ES-I3 (cell line): Measurements from ENCODE around the gene CAPN12.
"Not testable (repeated sequence)": the region's sequence is repeated elsewhere in the genome, so short reads cannot be mapped to it uniquely, and the experiment has no call there.

Source experiments
- H3K36me3 ChIP-seq: 2 replicates; pipeline ENCODE4 v1.6.1; 2013; ENCODE audit warnings: mild to moderate bottlenecking, low read length, control low read depth, moderate library complexity; ENCODE audit not compliant: insufficient read depth
- H3K4me1 ChIP-seq: 2 replicates; pipeline ENCODE4 v1.6.1; 2013; ENCODE audit warnings: mild to moderate bottlenecking, control low read depth, low read length; ENCODE audit not compliant: insufficient read depth
- H3K9ac ChIP-seq: 2 replicates; pipeline ENCODE4 v1.6.1; 2013; ENCODE audit warnings: low read depth, mild to moderate bottlenecking, low read length, moderate library complexity
- H3K9me3 ChIP-seq: 2 replicates; pipeline ENCODE4 v1.6.1; 2013; ENCODE audit warnings: mild to moderate bottlenecking, low read length, moderate library complexity; ENCODE audit not compliant: control insufficient read depth, insufficient read depth

Gene CAPN12

GRCh38 chr19:38780443-38780842 lies 36.2 kb upstream of the CAPN12 start:
- Histone ChIP-seq H3K4me1 (no peaks in the 10 kb centered on the region), H3K36me3 (no peaks in the 10 kb centered on the region), H3K9me3 (no peaks in the 10 kb centered on the region), H3K9ac (no peak overlapping the region)

- Histone ChIP-seq H3K36me3 (no peaks in the 10 kb centered on the region), H3K4me1 (no peaks in the 10 kb centered on the region; the same call in 1 of the 2 replicates), H3K9ac (no peak overlapping the region), H3K9me3 (no peaks in the 10 kb centered on the region)
Measured at GRCh38 chr19:38778733-38779132, 34.5 kb upstream of the CAPN12 start.

GRCh38 chr19:38774181-38774950 lies 30.1 kb upstream of the CAPN12 start:
- Histone ChIP-seq H3K9ac (no peak overlapping the region), H3K36me3 (no peaks in the 10 kb centered on the region), H3K4me1 (peaks cover under 1% of the 10 kb centered on the region; the same call in 1 of the 2 replicates), H3K9me3 (no peaks in the 10 kb centered on the region)

- Histone ChIP-seq H3K36me3 (no peaks in the 10 kb centered on the region), H3K9ac (no peak within 1 kb of the TSS)
Measured at GRCh38 chr19:38773469-38774177, 29.3 kb upstream of the CAPN12 start, which contains the start of gene LGALS7. Gene LGALS7 (minus strand): TSS chr19:38773517. CDS start chr19:38773492, 25 bp downstream.

GRCh38 chr19:38771569-38771968 lies 27.3 kb upstream of the CAPN12 start:
- not testable (repeated sequence) for H3K36me3 ChIP-seq, H3K9me3 ChIP-seq, H3K4me1 ChIP-seq, H3K9ac ChIP-seq

More at GRCh38 chr19:38773469-38774177, 29.3 kb upstream of the CAPN12 start, which contains the start of gene LGALS7:
- Histone ChIP-seq H3K9me3 (no peaks in the 10 kb centered on the region), H3K4me1 (peaks cover 3% of the 10 kb centered on the region; the same call in 1 of the 2 replicates)

- H3K4me1 ChIP-seq, result not testable (repeated sequence)
Measured at GRCh38 chr19:38770949-38771275, 26.6 kb upstream of the CAPN12 start.

GRCh38 chr19:38770228-38770948 lies 26.1 kb upstream of the CAPN12 start:
- H3K36me3 ChIP-seq, H3K9me3 ChIP-seq, H3K4me1 ChIP-seq: not testable (repeated sequence)
- peak overlapping the region; percentile 28; the same call in 1 of the 2 replicates for H3K9ac ChIP-seq

More at GRCh38 chr19:38770949-38771275, 26.6 kb upstream of the CAPN12 start:
- not testable (repeated sequence) for H3K9ac ChIP-seq, H3K36me3 ChIP-seq, H3K9me3 ChIP-seq

- peaks cover 3% of the 10 kb centered on the region; the same call in 1 of the 2 replicates for H3K4me1 ChIP-seq
- H3K36me3 ChIP-seq, result no peaks in the 10 kb centered on the region
- H3K9ac ChIP-seq, result peak overlapping the region; percentile 28
- H3K9me3 ChIP-seq, result no peaks in the 10 kb centered on the region
Measured at GRCh38 chr19:38769635-38770211, 25.4 kb upstream of the CAPN12 start.

- Histone ChIP-seq H3K36me3 (no peaks in the 10 kb centered on the region), H3K9ac (no peak overlapping the region), H3K4me1 (0 out of 2 replicates have a peak, but pooled peaks cover 3% of the 10 kb centered on the region), H3K9me3 (no peaks in the 10 kb centered on the region)
Measured at GRCh38 chr19:38766276-38767047, 22.2 kb upstream of the CAPN12 start.

GRCh38 chr19:38765214-38765613 lies 20.9 kb upstream of the CAPN12 start:
- H3K9me3 ChIP-seq, result no peaks in the 10 kb centered on the region
- H3K36me3 ChIP-seq, result no peaks in the 10 kb centered on the region

GRCh38 chr19:38763795-38764220 lies 19.5 kb upstream of the CAPN12 start:
- H3K4me1 ChIP-seq, result no peaks in the 10 kb centered on the region
- no peak overlapping the region for H3K9ac ChIP-seq
- H3K36me3 ChIP-seq, result no peaks in the 10 kb centered on the region
- no peaks in the 10 kb centered on the region for H3K9me3 ChIP-seq

More at GRCh38 chr19:38765214-38765613, 20.9 kb upstream of the CAPN12 start:
- H3K4me1 ChIP-seq, result 0 out of 2 replicates have a peak, but pooled peaks cover 3% of the 10 kb centered on the region
- H3K9ac ChIP-seq, result no peak overlapping the region

- not testable (repeated sequence) for H3K36me3 ChIP-seq, H3K4me1 ChIP-seq, H3K9me3 ChIP-seq, H3K9ac ChIP-seq
Measured at GRCh38 chr19:38761884-38762389, 17.7 kb upstream of the CAPN12 start.

GRCh38 chr19:38760805-38761517 lies 16.7 kb upstream of the CAPN12 start:
- H3K36me3 ChIP-seq, H3K4me1 ChIP-seq, H3K9ac ChIP-seq: not testable (repeated sequence)

More at GRCh38 chr19:38760805-38761517, 16.7 kb upstream of the CAPN12 start:
- H3K9me3 ChIP-seq, result not testable (repeated sequence)
